Measurements from ENCODE around the gene CNPY4.
A peak's percentile ranks its signal among the peaks of the same experiment; 100 is the strongest.

Gene CNPY4

GRCh38 chr7:100119072-100119969 lies at the start of gene CNPY4, which contains the start of gene TAF6:
Gene CNPY4, plus strand, starts transcription at chr7:100119634. Its CDS starts 111 bp downstream, at chr7:100119745.
Gene TAF6, minus strand, starts transcription at chr7:100119358. Its CDS starts 5,149 bp downstream, at chr7:100114209.
- DNase-seq (ENCODE audit: low read depth): peak; percentile 79

DNA sequence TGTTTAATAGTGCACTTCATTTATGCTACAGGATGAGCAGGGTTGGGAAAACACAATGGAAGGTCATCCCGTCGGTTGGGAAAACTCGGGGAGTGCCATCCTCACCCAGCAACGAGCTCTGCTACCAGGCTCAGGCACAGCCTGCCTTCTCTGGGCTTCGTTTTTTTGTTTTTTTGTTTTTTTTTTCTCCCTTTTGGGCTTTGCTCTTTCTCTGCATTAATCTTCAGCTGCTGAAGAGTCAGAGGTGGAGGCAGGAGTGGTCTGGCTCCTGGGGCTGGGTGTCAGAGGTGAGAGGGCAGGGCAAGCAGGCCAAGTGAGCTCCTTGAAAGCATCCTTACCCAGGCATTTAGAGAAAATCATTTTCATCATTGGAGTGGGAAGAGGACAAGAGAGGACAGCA lies 49.4 kb upstream of the CNPY4 start:
- DNase-seq (ENCODE audit: low read depth): no peak

DNA sequence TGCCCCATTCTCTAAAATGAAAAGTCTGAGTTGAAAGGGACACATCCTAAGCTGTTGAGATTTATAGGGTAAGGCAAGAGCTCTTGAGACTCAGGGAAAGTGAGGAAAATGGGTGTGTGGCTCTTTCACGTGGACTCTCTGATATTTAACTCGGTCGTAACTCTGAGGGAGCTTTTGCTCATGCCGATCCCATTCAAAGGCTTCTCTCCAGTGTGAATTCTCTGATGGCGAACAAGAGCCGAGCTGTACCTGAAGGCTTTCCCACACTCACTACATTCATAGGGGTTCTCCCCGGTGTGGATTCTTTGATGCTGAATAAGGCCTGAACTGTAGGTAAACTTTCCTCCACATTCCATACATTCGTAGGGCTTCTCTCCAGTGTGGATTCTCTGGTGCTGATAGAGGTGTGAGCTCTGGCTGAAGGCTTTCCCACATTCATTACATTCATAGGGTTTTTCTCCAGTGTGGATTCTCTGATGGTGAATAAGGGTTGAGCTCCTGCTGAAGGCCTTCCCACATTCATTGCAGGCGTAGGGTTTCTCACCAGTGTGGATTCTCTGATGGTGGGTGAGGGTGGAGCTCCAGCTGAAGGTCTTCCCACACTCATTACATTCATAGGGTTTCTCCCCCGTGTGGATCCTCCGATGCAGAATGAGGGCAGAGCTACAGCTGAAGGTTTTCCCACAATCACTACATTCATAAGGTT lies 48.3 kb upstream of the CNPY4 start:
- DNase-seq (ENCODE audit: low read depth): no peak

DNA sequence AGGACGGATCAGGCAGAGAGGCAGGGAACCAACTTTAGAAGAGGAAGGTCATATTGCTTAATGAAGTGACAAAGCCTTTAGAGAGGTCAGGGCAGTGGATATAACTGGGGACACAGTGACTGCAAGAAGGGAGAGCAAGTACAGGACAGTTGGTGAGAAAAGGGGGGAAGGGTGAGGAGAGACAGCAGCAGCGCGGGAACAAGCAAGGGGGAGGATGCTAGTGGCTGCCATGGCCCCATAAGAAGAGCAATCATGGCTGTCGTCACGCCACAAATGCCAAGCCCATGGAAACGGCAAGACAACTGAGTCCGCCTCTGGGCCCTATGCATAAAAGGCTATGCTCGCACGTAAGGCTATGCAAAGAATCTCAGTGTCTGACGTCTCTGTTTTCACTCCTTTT lies 47.0 kb upstream of the CNPY4 start:
- DNase-seq (ENCODE audit: low read depth): no peak

- DNase-seq (ENCODE audit: low read depth): no peak
Observed at GRCh38 chr7:100074841-100075240, 44.6 kb upstream of the CNPY4 start.

DNA sequence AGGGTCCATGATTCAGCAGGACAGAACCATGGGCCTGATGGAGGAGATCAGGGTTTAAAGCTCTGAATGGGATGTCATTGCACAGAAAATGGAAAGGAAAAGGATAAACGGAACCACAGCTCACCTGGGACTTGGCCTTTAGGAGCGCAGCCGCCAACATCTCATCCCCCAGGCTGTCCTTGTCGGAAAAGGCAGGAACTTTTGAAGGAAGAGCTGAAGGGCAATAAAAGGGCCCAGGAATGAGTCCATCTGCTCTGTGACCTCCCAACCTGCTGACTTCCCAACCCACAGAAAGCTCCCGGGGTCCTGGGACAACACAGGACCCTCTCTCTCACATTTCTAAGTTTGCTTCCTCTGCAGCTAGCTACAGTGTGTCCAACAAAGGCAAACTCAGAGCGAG lies 44.0 kb upstream of the CNPY4 start:
- DNase-seq (ENCODE audit: low read depth): no peak

DNA sequence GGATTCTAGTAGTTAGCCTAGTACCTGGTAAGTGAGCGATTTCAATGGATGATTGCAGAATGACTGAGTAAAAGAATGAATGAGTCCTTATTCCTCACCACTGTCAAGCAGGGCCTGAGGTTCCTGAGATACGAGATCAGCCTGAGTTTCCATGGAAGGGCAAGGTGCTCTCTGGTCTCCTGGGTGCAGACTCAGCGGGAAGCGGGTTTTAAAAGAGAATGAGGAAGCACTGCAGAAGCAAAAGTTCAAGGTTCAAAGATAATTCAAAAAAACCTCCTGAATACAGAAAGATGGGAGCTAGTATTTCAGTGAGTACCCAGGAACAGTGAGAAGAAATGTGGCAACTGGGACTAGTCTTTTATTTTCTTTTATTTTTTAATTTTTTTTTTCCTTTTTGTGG lies 42.2 kb upstream of the CNPY4 start:
- DNase-seq (ENCODE audit: low read depth): no peak

DNA sequence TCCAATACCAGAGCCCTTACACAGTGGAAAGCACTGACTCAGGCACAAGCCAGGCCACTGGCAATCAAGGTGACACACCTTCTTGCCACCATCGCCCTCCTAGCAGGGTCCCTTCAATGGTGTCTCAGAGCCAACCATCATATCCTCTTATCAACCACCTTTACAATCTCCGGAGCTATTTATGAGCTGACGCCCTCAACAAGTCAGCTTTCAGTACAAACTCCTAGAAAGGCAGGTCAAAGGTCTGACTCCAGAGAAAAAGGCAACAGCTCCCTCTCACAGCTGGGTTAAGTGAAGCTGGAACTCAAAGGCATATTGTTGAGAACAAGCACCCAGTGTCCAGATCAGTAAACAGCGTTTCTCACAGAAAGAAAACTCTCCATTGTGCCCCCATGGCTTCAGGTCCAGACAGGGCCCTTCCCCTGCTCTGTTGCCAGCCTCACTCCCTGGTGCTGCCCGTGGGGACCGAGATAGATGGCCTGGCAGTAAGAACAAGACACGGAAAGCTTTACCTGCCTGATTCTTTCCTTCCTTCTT lies 40.3 kb upstream of the CNPY4 start:
- no peak for DNase-seq (ENCODE audit: low read depth)

- no peak for DNase-seq (ENCODE audit: low read depth)
Observed at GRCh38 chr7:100080907-100081534, 38.4 kb upstream of the CNPY4 start.

- DNase-seq (ENCODE audit: low read depth): peak; percentile 88
Observed at GRCh38 chr7:100081535-100082102, 37.8 kb upstream of the CNPY4 start, which contains the start of gene ZNF3. Gene ZNF3, minus strand, starts transcription at chr7:100081723. Its CDS starts 4,366 bp downstream, at chr7:100077357.

- DNase-seq (ENCODE audit: low read depth): no peak
Observed at GRCh38 chr7:100082978-100083377, 36.5 kb upstream of the CNPY4 start.

DNA sequence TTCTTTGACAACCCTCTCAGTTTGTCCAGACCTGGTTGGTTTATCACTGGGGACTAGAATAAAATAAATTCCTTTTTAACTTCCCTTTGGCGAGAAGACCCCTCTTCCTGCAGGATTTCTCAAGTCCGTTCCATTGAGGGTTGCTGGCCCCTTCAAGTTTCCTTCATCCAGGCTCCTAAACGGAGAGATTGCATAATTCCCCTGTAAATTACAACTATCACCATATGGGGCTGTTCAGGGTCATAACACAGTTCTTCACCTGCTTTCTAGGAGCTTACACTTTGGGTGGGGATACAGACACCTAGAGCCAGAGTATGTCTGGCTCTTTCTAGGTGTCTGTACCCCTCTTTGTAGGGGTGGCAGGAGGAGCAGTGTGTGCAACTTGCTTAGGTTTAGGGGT lies 33.9 kb upstream of the CNPY4 start:
- no peak for DNase-seq (ENCODE audit: low read depth)

- DNase-seq (ENCODE audit: low read depth): peak; percentile 77
Observed at GRCh38 chr7:100087055-100087750, 32.2 kb upstream of the CNPY4 start.

DNA sequence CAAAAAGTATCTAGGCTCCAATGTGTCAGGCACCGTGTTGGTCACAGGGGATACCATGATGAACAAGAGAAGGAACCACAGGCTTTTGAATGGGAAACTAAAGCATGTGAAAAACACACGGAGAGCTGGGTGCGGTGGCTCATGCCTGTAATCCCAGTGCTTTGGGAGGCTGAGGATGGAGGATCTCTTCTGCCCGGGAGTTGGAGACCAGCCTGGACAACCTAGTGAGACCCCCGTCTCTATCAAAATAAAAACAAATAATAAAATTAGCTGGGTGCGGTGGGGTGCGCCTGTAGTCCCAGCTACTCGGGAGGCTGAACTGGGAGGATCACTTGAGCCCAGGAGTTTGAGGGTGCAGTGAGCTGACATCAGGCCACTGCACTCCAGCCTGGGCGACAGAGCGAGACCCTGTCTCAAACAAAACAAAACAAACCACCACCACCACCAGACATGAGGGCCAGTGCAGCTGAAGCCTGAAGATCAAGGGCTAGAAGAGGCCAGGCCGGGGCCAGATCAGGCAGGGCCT lies 31.3 kb upstream of the CNPY4 start:
- DNase-seq (ENCODE audit: low read depth): no peak

- no peak for DNase-seq (ENCODE audit: low read depth)
Observed at GRCh38 chr7:100088621-100089457, 30.6 kb upstream of the CNPY4 start, which contains the start of gene COPS6. Gene COPS6, plus strand, starts transcription at chr7:100088969. Its CDS starts 22 bp downstream, at chr7:100088991.

GRCh38 chr7:100089458-100090196 lies 29.8 kb upstream of the CNPY4 start:
- DNase-seq (ENCODE audit: low read depth): no peak

DNA sequence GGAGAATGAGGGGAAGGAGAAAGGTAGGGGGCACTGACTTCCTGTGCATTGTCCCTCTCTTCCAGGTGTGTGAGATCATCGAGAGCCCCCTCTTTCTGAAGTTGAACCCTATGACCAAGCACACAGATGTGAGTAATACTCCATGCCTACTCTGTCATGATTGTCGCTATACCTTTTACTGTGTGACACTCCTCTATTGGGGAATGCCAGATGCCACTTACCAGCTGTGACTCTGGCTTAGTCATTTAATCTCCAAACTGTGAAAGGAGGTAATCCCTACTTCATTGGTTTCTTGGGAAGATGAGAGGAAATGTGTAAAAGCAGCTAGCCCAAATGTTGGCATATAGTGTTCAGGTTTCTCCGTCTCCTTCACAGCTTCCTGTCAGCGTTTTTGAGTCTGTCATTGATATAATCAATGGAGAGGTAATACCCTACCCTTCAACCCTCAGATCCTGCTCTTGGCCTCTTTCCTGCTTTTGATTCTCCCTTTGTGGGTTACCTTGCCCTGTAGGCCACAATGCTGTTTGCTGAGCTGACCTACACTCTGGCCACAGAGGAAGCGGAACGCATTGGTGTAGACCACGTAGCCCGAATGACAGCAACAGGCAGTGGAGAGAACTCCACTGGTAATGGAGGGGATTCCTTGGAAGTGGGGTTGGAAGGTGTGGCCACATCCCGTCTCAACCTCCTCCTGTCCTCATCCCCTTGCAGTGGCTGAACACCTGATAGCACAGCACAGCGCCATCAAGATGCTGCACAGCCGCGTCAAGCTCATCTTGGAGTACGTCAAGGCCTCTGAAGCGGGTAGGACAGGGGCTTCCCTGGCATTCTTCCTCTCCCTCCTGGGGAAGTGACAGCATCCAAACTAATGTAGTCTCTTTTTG lies 28.7 kb upstream of the CNPY4 start:
- DNase-seq (ENCODE audit: low read depth): no peak
